Adrenal gland (tissue), 5 donors: ENCODE data around the gene HEATR9.

ENCODE experiments used
- CTCF ChIP-seq, 6 experiments: fragments of 450-650 bp in 4 of 6; fragments of 200-600 bp in 2 of 6; sonication (generic) in 1 of 6; IDR thresholded peaks; 1 replicate in 5 of 6; 2 replicates in 1 of 6; pipeline versions ENCODE4 v1.5.1 to v1.8.0; 2016 to 2021; ENCODE audit warnings: antibody characterized with exemption in 6 of 6, mild to moderate bottlenecking in 2 of 6, moderate library complexity in 1 of 6
- POLR2A ChIP-seq, 2 donors: fragments of 450-650 bp; IDR thresholded peaks; one replicate each; pipeline ENCODE4 v1.6.1; 2017; ENCODE audit warnings: antibody characterized with exemption in 2 of 2, mild to moderate bottlenecking in 2 of 2, moderate library complexity in 1 of 2
- donor health status: DM: no; HTN: no; CAD: no.

GRCh38 chr17:35879773-35880654 is 11.3 kb upstream of the HEATR9 start, which contains the start of gene CCL5:
- TF ChIP-seq POLR2A (IDR thresholded peaks at IDR 0.05) = no peak
- TF ChIP-seq CTCF (IDR thresholded peaks at IDR 0.05) = no peak
